Peyer's patch (tissue), 4 donors: ENCODE measurements around the gene MPL.

Experiments used
- CTCF ChIP-seq, 6 experiments: fragments of 450-650 bp in 4 of 6; fragments of 200-600 bp in 2 of 6; sonication (generic) in 1 of 6; IDR thresholded peaks; one replicate each; pipeline ENCODE4 v1.5.1; 2017 to 2019; ENCODE audit warnings: antibody characterized with exemption in 6 of 6, mild to moderate bottlenecking in 3 of 6, moderate library complexity in 1 of 6
- POLR2A ChIP-seq, 2 donors: fragments of 450-650 bp; IDR thresholded peaks; one replicate each; pipeline ENCODE4 v1.5.1; 2017; ENCODE audit warnings: antibody characterized with exemption in 2 of 2, mild to moderate bottlenecking in 2 of 2, moderate library complexity in 2 of 2

GRCh38 chr1:43379476-43379875, 41.9 kb downstream of the MPL start:
- no peak for TF ChIP-seq CTCF (IDR thresholded peaks at IDR 0.05)
- no peak for TF ChIP-seq POLR2A (IDR thresholded peaks at IDR 0.05)
